ENCODE measurements around the gene YDJC. TPM values are rescaled to one million over a fixed set of nuclear protein-coding genes. Genes with fewer than 3 reads are reported as not detected.
A peak's percentile ranks its signal among the peaks of the same experiment; 100 is the strongest.
"Not testable (repeated sequence)": the region's sequence is repeated elsewhere in the genome, so short reads cannot be mapped to it uniquely, and the experiment has no call there.

Gene YDJC
- total RNA-seq, 4 donors from 2014 or later = 42.2 to 72.2 (median 56.5) TPM

GRCh38 chr22:21650280-21650679, 20.5 kb upstream of the YDJC start:
- 95 to 97% methylated on average over 7 of the region's 7 CpGs for WGBS, 2 donors
- H3K4me3 ChIP-seq (ENCODE audit: low read depth, poor library complexity, severe bottlenecking) = no peak overlapping the region
- intact Hi-C loops (cut with DNase I; ENCODE audit: low total_unique reads) = no loop called here
- no peak for DNase-seq (ENCODE audit: low spot score in 2 of 2)
- TF ChIP-seq, protein P1, sequence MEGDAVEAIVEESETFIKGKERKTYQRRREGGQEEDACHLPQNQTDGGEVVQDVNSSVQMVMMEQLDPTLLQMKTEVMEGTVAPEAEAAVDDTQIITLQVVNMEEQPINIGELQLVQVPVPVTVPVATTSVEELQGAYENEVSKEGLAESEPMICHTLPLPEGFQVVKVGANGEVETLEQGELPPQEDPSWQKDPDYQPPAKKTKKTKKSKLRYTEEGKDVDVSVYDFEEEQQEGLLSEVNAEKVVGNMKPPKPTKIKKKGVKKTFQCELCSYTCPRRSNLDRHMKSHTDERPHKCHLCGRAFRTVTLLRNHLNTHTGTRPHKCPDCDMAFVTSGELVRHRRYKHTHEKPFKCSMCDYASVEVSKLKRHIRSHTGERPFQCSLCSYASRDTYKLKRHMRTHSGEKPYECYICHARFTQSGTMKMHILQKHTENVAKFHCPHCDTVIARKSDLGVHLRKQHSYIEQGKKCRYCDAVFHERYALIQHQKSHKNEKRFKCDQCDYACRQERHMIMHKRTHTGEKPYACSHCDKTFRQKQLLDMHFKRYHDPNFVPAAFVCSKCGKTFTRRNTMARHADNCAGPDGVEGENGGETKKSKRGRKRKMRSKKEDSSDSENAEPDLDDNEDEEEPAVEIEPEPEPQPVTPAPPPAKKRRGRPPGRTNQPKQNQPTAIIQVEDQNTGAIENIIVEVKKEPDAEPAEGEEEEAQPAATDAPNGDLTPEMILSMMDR (IDR thresholded peaks at IDR 0.05) = no peak
- no peak for TF ChIP-seq POLR2A (IDR thresholded peaks at IDR 0.05)

GRCh38 chr22:21646608-21647590, 17.1 kb upstream of the YDJC start:
- TF ChIP-seq POLR2A (IDR thresholded peaks at IDR 0.05) = no peak
- TF ChIP-seq, protein P1 (IDR thresholded peaks at IDR 0.05) = peak in 1 of 3 donors; percentile 68
- WGBS, 2 donors = 43 to 47% methylated on average over 14 of the region's 14 CpGs
- H3K4me3 ChIP-seq (ENCODE audit: low read depth, poor library complexity, severe bottlenecking) = no peak overlapping the region
- DNase-seq (ENCODE audit: low spot score in 2 of 2) = peak; percentile 73 to 92
- intact Hi-C loops (cut with DNase I; ENCODE audit: low total_unique reads) = no loop called here

GRCh38 chr22:21645513-21645912, 15.7 kb upstream of the YDJC start:
- DNase-seq (ENCODE audit: low spot score in 2 of 2); intact Hi-C loops (cut with DNase I; ENCODE audit: low total_unique reads); H3K4me3 ChIP-seq (ENCODE audit: low read depth, poor library complexity, severe bottlenecking): not testable (repeated sequence)
- 86 to 93% methylated on average over 6 of the region's 6 CpGs for WGBS, 2 donors

GRCh38 chr22:21643533-21644357, 13.9 kb upstream of the YDJC start:
- WGBS, 2 donors = 93 to 94% methylated on average over 22 of the region's 22 CpGs
- H3K4me3 ChIP-seq (ENCODE audit: low read depth, poor library complexity, severe bottlenecking) = no peak overlapping the region
- no peak for DNase-seq (ENCODE audit: low spot score in 2 of 2)
- intact Hi-C loops (cut with DNase I; ENCODE audit: low total_unique reads) = no loop called here
- TF ChIP-seq, protein P1 (IDR thresholded peaks at IDR 0.05) = no peak
- no peak for TF ChIP-seq POLR2A (IDR thresholded peaks at IDR 0.05)

GRCh38 chr22:21642584-21643448, 13.0 kb upstream of the YDJC start:
- 2 to 3% methylated on average over 27 to 36 of the region's 56 CpGs for WGBS, 2 donors
- H3K4me3 ChIP-seq (ENCODE audit: low read depth, poor library complexity, severe bottlenecking) = peak overlapping the region; percentile 68
- intact Hi-C loops (cut with DNase I; ENCODE audit: low total_unique reads) = no loop called here
- TF ChIP-seq, protein P1 (IDR thresholded peaks at IDR 0.05) = no peak
- no peak for TF ChIP-seq POLR2A (IDR thresholded peaks at IDR 0.05)
- DNase-seq (ENCODE audit: low spot score in 2 of 2) = no peak

Measured in lower leg skin (tissue), 4 donors.